SK-N-SH (cell line): ENCODE measurements around the gene NCAN. TPM values are rescaled to one million over a fixed set of nuclear protein-coding genes. Genes with fewer than 3 reads are reported as not detected.
"Not testable (repeated sequence)": the region's sequence is repeated elsewhere in the genome, so short reads cannot be mapped to it uniquely, and the experiment has no call there.

Experiments used
- CTCF ChIA-PET: fragments of 300-600, 350-600 bp; formaldehyde crosslinking; extraction: SDS; loops from one replicate; lab custom pipeline; 2021; lab: Yijun Ruan, JAX
- POLR2A ChIA-PET: fragments of 350-600 bp; sonication (Branson Sonifier 250); formaldehyde crosslinking; extraction: SDS; loops from one replicate; lab custom pipeline; 2020; ENCODE audit warnings: antibody characterized with exemption, inconsistent platforms; lab: Yijun Ruan, JAX
- DNase-seq: peaks from one replicate; pipeline ENCODE4 v3.0.0; 2012
- H2AFZ ChIP-seq: fragments of 200-600 bp; sonication (generic); 2 replicates; pipeline ENCODE4 v1.8.1; 2016; ENCODE audit warnings: antibody characterized with exemption, mild to moderate bottlenecking, low read depth
- H3F3A ChIP-seq: fragments of 200-600 bp; sonication (generic); replicated peaks from 2 replicates; pipeline ENCODE3; 2016; ENCODE audit warnings: antibody characterized with exemption, mild to moderate bottlenecking; ENCODE audit not compliant: insufficient read depth
- H3K27ac ChIP-seq, 2 experiments: fragments of 200-500 bp in 1 of 2; fragments of 200-600 bp in 1 of 2; sonication (Bioruptor generic) in 1 of 2; sonication (generic), shearing (Covaris generic) in 1 of 2; 2 replicates each; pipeline versions ENCODE4 v1.5.1 to v1.6.1; 2014 to 2016; ENCODE audit warnings: low read depth in 2 of 2, inconsistent platforms in 1 of 2, low read length in 1 of 2, mild to moderate bottlenecking in 1 of 2, mixed read lengths in 1 of 2
- H3K27me3 ChIP-seq: fragments of 200-600 bp; sonication (generic), shearing (Covaris generic); 2 replicates; pipeline ENCODE4 v1.6.1; 2016; ENCODE audit warnings: mixed run types; ENCODE audit not compliant: insufficient read depth
- H3K36me3 ChIP-seq, 2 experiments: fragments of 200-500 bp in 1 of 2; fragments of 200-600 bp in 1 of 2; sonication (Bioruptor generic) in 1 of 2; sonication (generic) in 1 of 2; replicated peaks in 1 of 2; 2 replicates each; pipeline versions ENCODE3 to v1.5.1; 2014 to 2016; ENCODE audit warnings: low read length in 1 of 2, mild to moderate bottlenecking in 1 of 2; ENCODE audit not compliant: insufficient read depth in 2 of 2, control insufficient read depth in 1 of 2
- H3K4me1 ChIP-seq, 2 experiments: fragments of 200-500 bp in 1 of 2; fragments of 200-600 bp in 1 of 2; sonication (Bioruptor generic) in 1 of 2; sonication (generic), shearing (Covaris generic) in 1 of 2; 2 replicates each; pipeline versions ENCODE4 v1.5.1 to v1.6.1; 2014 to 2016; ENCODE audit warnings: low read depth in 1 of 2, low read length in 1 of 2, mixed run types in 1 of 2; ENCODE audit not compliant: insufficient read depth in 2 of 2, control insufficient read depth in 1 of 2
- H3K4me2 ChIP-seq: fragments of 200-600 bp; sonication (generic), shearing (Covaris generic); 2 replicates; pipeline ENCODE4 v1.6.1; 2017; ENCODE audit warnings: mixed run types
- H3K4me3 ChIP-seq, 2 experiments: fragments of 200-500 bp in 1 of 2; fragments of 200-600 bp in 1 of 2; sonication (Bioruptor generic) in 1 of 2; sonication (generic), shearing (Covaris generic) in 1 of 2; 2 replicates each; pipeline versions ENCODE4 v1.5.1 to v1.8.1; 2014 to 2016; ENCODE audit warnings: low read depth in 2 of 2, inconsistent platforms in 1 of 2, low read length in 1 of 2, mild to moderate bottlenecking in 1 of 2, mixed read lengths in 1 of 2, moderate library complexity in 1 of 2
- H3K79me2 ChIP-seq: fragments of 200-600 bp; sonication (generic); 2 replicates; pipeline ENCODE4 v1.8.1; 2017; ENCODE audit warnings: mild to moderate bottlenecking; ENCODE audit not compliant: insufficient read depth
- H3K9ac ChIP-seq: fragments of 200-600 bp; sonication (generic); 2 replicates; pipeline ENCODE4 v1.6.1; 2017; ENCODE audit warnings: mixed run types
- H3K9me2 ChIP-seq: fragments of 200-600 bp; sonication (generic); 2 replicates; pipeline ENCODE4 v1.6.1; 2017; ENCODE audit warnings: mixed run types
- H3K9me3 ChIP-seq: fragments of 200-600 bp; sonication (generic); 2 replicates; pipeline ENCODE4 v1.6.1; 2017; ENCODE audit warnings: mixed run types, mild to moderate bottlenecking, moderate library complexity
- H4K20me1 ChIP-seq: fragments of 200-600 bp; sonication (generic); 2 replicates; pipeline ENCODE4 v1.6.1; 2017; ENCODE audit warnings: mild to moderate bottlenecking, mixed run types; ENCODE audit not compliant: insufficient read depth
- FOSL2 ChIP-seq: IDR thresholded peaks from 2 replicates; pipeline ENCODE4 v1.4.0; 2012; ENCODE audit warnings: low read depth, mild to moderate bottlenecking, moderate library complexity, borderline replicate concordance
- FOXM1 ChIP-seq: IDR thresholded peaks from 2 replicates; pipeline ENCODE4 v1.4.0; 2012; ENCODE audit warnings: low read depth, mild to moderate bottlenecking
- IRF3 ChIP-seq: fragments of 150-350 bp; IDR thresholded peaks from 2 replicates; pipeline ENCODE4 v1.6.1; 2016; ENCODE audit warnings: mild to moderate bottlenecking, low read depth, low read length
- JUND ChIP-seq: IDR thresholded peaks from 2 replicates; pipeline ENCODE4 v1.4.0; 2012
- NRF1 ChIP-seq: IDR thresholded peaks from 2 replicates; pipeline ENCODE4 v1.6.1; 2012; ENCODE audit warnings: low read depth, mild to moderate bottlenecking, low read length
- RCOR1 ChIP-seq: fragments of 150-350 bp; IDR thresholded peaks from 2 replicates; pipeline ENCODE4 v1.6.1; 2017; ENCODE audit warnings: antibody characterized with exemption, low read length
- REST ChIP-seq: IDR thresholded peaks from 2 replicates; pipeline ENCODE4 v1.6.1; 2012; ENCODE audit warnings: mild to moderate bottlenecking, low read depth, low read length, moderate library complexity
- RXRA ChIP-seq: IDR thresholded peaks from 2 replicates; pipeline ENCODE4 v1.4.0; 2012; ENCODE audit warnings: low read depth, mild to moderate bottlenecking, borderline replicate concordance
- TAF1 ChIP-seq: IDR thresholded peaks from 2 replicates; pipeline ENCODE4 v1.6.1; 2012; ENCODE audit warnings: low read depth, mild to moderate bottlenecking, low read length, moderate library complexity, borderline replicate concordance
- YY1 ChIP-seq: IDR thresholded peaks from 2 replicates; pipeline ENCODE4 v1.4.0; 2012; ENCODE audit warnings: low read depth, mild to moderate bottlenecking
- WGBS: methylation state at CpG from one replicate; pipeline ENCODE4 v1.1.6; 2017; ENCODE audit warnings: low lambda C conversion rate; 5-methylcytosine and 5-hydroxymethylcytosine counted together
- polyA plus RNA-seq, 3 experiments: library from polyadenylated mRNA; depleted of rRNA; stranded (reverse); fragments of >200 nt; gene quantifications; 2 replicates each; pipeline ENCODE4 v1.2.3, GENCODE V29; 2012
- TF ChIP-seq, protein P1 (sequence below): IDR thresholded peaks from 2 replicates; pipeline ENCODE4 v1.4.0; 2012; ENCODE audit warnings: low read depth, borderline replicate concordance

The NCAN gene
- polyA plus RNA-seq, 1 of the 3 experiments (the other 2 are of a cell fraction): 0.03 TPM

DNA sequence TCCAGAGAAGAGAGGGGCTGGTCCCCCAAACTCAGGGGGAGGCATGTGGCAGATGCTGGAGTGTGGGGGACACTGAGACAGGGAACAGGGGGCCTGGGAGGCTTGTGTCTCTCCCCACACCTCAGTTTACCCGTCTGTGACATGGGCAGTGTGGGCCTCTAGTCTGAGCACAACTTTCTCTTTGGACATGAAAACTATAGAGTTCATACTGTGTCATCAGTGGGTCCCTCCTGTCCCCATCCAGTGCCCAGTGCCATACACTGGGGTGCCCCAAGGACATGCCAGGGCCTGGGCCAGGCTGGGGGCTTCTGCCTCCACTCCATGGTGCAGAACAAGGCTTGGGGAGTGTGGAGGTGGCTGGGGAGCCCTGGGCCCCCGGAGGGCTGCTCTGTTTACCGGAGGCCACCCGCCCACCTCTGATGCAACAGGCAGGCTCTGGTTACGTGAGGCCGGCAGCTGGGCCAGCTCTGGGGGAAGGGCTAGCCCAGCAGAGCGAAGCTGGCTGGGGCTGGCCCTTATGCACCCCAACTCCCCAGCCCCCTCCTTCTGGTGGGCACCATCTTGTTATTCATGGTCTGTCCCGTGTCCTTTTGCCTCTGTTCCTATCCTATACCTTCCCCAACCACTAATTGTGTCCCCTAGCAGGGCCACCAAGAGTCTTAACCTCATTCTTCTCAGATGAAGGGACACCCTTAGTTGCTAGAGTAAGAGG is 39.8 kb upstream of the NCAN start:
- Histone ChIP-seq H3K79me2 (no peaks in the 10 kb centered on the region), H3K4me3 (no peak overlapping the region), H3K4me2 (no peak overlapping the region), H3K4me1 (peaks cover 0 to 2% of the 10 kb centered on the region in 2 experiments; a peak in 2 of 4 replicates), H3K27ac (no peak overlapping the region), H3K9me2 (no peaks in the 10 kb centered on the region), H3K9ac (no peak overlapping the region), H3K27me3 (no peaks in the 10 kb centered on the region), H4K20me1 (no peaks in the 10 kb centered on the region), H3K36me3 (no peaks in the 10 kb centered on the region), H2AFZ (no peak overlapping the region), H3F3A (no peaks in the 10 kb centered on the region), H3K9me3 (no peaks in the 10 kb centered on the region)
- 90% methylated on average over 5 of the region's 8 CpGs for WGBS
- POLR2A ChIA-PET: no interaction called here
- no peak for TF ChIP-seq YY1
- no peak for TF ChIP-seq JUND
- TF ChIP-seq, protein P1, sequence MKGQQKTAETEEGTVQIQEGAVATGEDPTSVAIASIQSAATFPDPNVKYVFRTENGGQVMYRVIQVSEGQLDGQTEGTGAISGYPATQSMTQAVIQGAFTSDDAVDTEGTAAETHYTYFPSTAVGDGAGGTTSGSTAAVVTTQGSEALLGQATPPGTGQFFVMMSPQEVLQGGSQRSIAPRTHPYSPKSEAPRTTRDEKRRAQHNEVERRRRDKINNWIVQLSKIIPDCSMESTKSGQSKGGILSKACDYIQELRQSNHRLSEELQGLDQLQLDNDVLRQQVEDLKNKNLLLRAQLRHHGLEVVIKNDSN: no peak
- no peak for TF ChIP-seq TAF1
- TF ChIP-seq IRF3: no peak
- TF ChIP-seq FOXM1: no peak
- TF ChIP-seq NRF1: no peak
- no peak for TF ChIP-seq RCOR1
- TF ChIP-seq RXRA: no peak
- no peak for TF ChIP-seq REST
- no peak for TF ChIP-seq FOSL2
- CTCF ChIA-PET: interaction anchor here (10.6 kb wide), 1 partner anchor 24 kb away, joined by 99 read pairs; no protein-coding TSS in a partner anchor
- no peak for DNase-seq

DNA sequence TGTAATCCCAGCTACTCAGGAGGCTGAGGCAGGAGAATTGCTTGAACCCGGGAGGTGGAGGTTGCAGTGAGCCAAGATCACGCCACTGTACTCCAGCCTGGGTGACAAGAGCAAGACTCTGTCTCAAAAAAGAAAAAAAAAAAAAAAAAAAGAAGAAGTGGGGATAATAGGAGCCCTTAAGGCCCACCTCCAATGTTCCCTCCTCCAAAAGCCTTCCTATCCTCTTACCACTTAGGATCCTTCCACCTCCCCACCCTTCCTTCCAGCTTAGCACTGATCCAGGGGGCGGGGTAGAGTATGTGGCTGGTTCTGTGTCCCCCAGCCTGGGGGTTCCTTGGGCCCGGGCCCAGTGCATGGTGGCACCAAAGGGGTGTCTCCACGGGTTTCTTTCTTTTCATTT is 38.5 kb upstream of the NCAN start:
- H3K9me2 ChIP-seq, H3K79me2 ChIP-seq, H4K20me1 ChIP-seq, H3K9ac ChIP-seq, H3K4me2 ChIP-seq, H3K36me3 ChIP-seq, H2AFZ ChIP-seq, H3K4me3 ChIP-seq, POLR2A ChIA-PET, DNase-seq, H3K9me3 ChIP-seq, H3K4me1 ChIP-seq, H3K27me3 ChIP-seq, H3K27ac ChIP-seq, H3F3A ChIP-seq: not testable (repeated sequence)
- CTCF ChIA-PET: interaction anchor here (1.7 to 10.6 kb wide), 4 partner anchors 25 to 160 kb away, joined by 6 to 99 read pairs (median 15); no protein-coding TSS in a partner anchor
- 68% methylated on average over 5 of the region's 5 CpGs for WGBS
